HL-60 (cell line): ENCODE data around the gene CADM4.

Experiments used
- CTCF ChIP-seq: IDR thresholded peaks from one replicate; pipeline ENCODE4 v1.5.1; 2011; ENCODE audit warnings: low read length, control low read depth, inconsistent platforms; ENCODE audit not compliant: insufficient read depth
- GABPA ChIP-seq: IDR thresholded peaks from 2 replicates; pipeline ENCODE4 v1.6.1; 2012; ENCODE audit warnings: low read depth
- POLR2AphosphoS5 ChIP-seq: IDR thresholded peaks from 2 replicates; pipeline ENCODE4 v1.6.1; 2012; ENCODE audit warnings: low read depth
- REST ChIP-seq: IDR thresholded peaks from 2 replicates; pipeline ENCODE4 v1.6.1; 2012; ENCODE audit warnings: low read depth; ENCODE audit not compliant: insufficient replicate concordance
- SPI1 ChIP-seq: IDR thresholded peaks from 2 replicates; pipeline ENCODE4 v1.6.1; 2012; ENCODE audit warnings: low read depth, mild to moderate bottlenecking, borderline replicate concordance

GRCh38 chr19:43687660-43687997 is 48.0 kb upstream of the CADM4 start:
- no peak for TF ChIP-seq CTCF
- no peak for TF ChIP-seq GABPA
- TF ChIP-seq SPI1 = no peak
- no peak for TF ChIP-seq POLR2AphosphoS5
- TF ChIP-seq REST = no peak
